Esophagus muscularis mucosa (tissue), 4 donors: ENCODE data around the gene PLP1. TPM values are rescaled to one million over a fixed set of nuclear protein-coding genes. Genes with fewer than 3 reads are reported as not detected.

Experiments
- DNase-seq: peaks from one replicate; pipeline ENCODE4 v3.0.0-alpha.2; 2017; ENCODE audit errors: extremely low spot score
- H3K27ac ChIP-seq, 4 donors: fragments of 200-600 bp; sonication (generic); replicated peaks in 1 of 4; 1 replicate in 3 of 4; 2 replicates in 1 of 4; pipeline ENCODE4 v1.5.1; 2016 to 2019; ENCODE audit warnings: mild to moderate bottlenecking in 1 of 4
- H3K27me3 ChIP-seq, 4 donors: fragments of 200-600 bp; sonication (generic); one replicate each; pipeline versions ENCODE4 v1.5.1 to v1.6.0; 2016 to 2019
- H3K36me3 ChIP-seq, 4 donors: fragments of 200-600 bp; sonication (generic); one replicate each; pipeline ENCODE4 v1.5.1; 2016 to 2019
- H3K4me1 ChIP-seq, 4 donors: fragments of 200-600 bp; sonication (generic); one replicate each; pipeline ENCODE4 v1.5.1; 2016 to 2019
- H3K4me3 ChIP-seq, 4 donors: fragments of 200-600 bp; sonication (generic); 1 replicate in 2 of 4; 2 replicates in 2 of 4; pipeline ENCODE4 v1.5.1; 2016 to 2019; ENCODE audit warnings: mild to moderate bottlenecking in 4 of 4, moderate library complexity in 1 of 4
- H3K9me3 ChIP-seq, 4 donors: fragments of 200-600 bp; sonication (generic); 1 replicate in 3 of 4; 2 replicates in 1 of 4; pipeline ENCODE4 v1.5.1; 2016 to 2019
- EP300 ChIP-seq: sonication (generic); formaldehyde crosslinking; IDR thresholded peaks from one replicate; pipeline ENCODE4 v1.6.1; 2017; ENCODE audit warnings: antibody characterized with exemption
- POLR2A ChIP-seq: fragments of 450-650 bp; IDR thresholded peaks from one replicate; pipeline ENCODE4 v1.6.1; 2017; ENCODE audit warnings: antibody characterized with exemption, moderate library complexity, mild to moderate bottlenecking, low read depth
- POLR2AphosphoS5 ChIP-seq, 2 donors: sonication (generic); formaldehyde crosslinking; IDR thresholded peaks; one replicate each; pipeline ENCODE4 v1.6.1; 2017; ENCODE audit warnings: antibody characterized with exemption in 2 of 2
- WGBS: methylation state at CpG from one replicate; pipeline ENCODE4 v1.1.5; 2018; 5-methylcytosine and 5-hydroxymethylcytosine counted together
- intact Hi-C: fragments of 100-400 bp; cut with DNase I; formaldehyde crosslinking; loops from one replicate; pipeline ENCODE4 v1.15.1; 2023
- total RNA-seq, 4 donors: library from RNA; depleted of rRNA; stranded (reverse); fragments of >200 nt; gene quantifications; one replicate each; pipeline versions ENCODE4 v1.1.0 to v1.2.1, GENCODE V29; 2016
- TF ChIP-seq, protein P1 (sequence below), 3 experiments: fragments of 200-600 bp in 2 of 3; fragments of 450-650 bp in 1 of 3; sonication (generic) in 2 of 3; IDR thresholded peaks; one replicate each; pipeline ENCODE4 v1.5.1; 2017 to 2019; ENCODE audit warnings: antibody characterized with exemption in 3 of 3, mild to moderate bottlenecking in 2 of 3, moderate library complexity in 1 of 3

The PLP1 gene
- total RNA-seq, 4 donors from 2014 or later = 27.5 to 52.3 (median 37.8) TPM

DNA sequence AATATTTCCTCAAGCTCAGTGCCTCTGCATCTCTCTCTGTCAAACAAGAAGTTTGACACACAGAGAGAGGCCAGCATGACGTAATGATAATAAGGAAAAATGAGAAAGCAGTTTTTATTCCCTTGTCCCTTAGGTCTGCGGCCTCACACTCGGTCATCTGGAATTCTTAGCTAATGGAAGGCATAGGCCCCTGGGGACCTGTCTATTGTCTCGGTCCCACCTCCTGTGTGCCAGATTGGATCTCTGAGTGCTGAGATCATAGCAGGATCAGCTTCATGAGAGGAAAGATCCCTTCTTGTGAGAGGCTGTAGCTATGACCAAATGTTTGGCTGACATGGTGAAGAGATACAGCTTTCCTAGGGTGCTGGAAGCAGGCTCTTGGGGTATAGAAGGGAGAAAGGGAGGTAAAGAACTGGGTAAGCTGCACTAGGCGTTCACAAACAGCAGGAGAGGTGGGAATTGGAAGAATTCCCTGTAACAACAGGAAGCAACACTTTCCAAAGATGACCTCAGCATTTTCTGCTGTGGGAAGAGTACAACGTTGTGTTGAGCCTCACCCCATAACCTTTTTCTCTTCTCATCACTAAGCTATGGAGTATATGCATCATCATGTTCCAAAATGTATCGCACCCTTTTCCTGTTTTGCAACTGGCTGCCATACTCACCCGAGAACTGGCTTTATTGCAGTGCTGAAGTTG lies 45.7 kb upstream of the PLP1 start:
- Histone ChIP-seq H3K27ac (no peak overlapping the region), H3K36me3 (no peaks in the 10 kb centered on the region), H3K27me3 (no peaks in the 10 kb centered on the region), H3K9me3 (no peaks in the 10 kb centered on the region), H3K4me1 (peaks cover 0 to 4% (median 0%) of the 10 kb centered on the region in 4 donors), H3K4me3 (no peak overlapping the region)
- WGBS = 48% methylated on average over 8 of the region's 8 CpGs
- DNase-seq = no peak
- intact Hi-C loops = no loop called here
- TF ChIP-seq POLR2AphosphoS5 (IDR thresholded peaks at IDR 0.05) (no peak), EP300 (no peak), POLR2A (no peak)
- TF ChIP-seq, protein P1, sequence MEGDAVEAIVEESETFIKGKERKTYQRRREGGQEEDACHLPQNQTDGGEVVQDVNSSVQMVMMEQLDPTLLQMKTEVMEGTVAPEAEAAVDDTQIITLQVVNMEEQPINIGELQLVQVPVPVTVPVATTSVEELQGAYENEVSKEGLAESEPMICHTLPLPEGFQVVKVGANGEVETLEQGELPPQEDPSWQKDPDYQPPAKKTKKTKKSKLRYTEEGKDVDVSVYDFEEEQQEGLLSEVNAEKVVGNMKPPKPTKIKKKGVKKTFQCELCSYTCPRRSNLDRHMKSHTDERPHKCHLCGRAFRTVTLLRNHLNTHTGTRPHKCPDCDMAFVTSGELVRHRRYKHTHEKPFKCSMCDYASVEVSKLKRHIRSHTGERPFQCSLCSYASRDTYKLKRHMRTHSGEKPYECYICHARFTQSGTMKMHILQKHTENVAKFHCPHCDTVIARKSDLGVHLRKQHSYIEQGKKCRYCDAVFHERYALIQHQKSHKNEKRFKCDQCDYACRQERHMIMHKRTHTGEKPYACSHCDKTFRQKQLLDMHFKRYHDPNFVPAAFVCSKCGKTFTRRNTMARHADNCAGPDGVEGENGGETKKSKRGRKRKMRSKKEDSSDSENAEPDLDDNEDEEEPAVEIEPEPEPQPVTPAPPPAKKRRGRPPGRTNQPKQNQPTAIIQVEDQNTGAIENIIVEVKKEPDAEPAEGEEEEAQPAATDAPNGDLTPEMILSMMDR (IDR thresholded peaks at IDR 0.05) = no peak

DNA sequence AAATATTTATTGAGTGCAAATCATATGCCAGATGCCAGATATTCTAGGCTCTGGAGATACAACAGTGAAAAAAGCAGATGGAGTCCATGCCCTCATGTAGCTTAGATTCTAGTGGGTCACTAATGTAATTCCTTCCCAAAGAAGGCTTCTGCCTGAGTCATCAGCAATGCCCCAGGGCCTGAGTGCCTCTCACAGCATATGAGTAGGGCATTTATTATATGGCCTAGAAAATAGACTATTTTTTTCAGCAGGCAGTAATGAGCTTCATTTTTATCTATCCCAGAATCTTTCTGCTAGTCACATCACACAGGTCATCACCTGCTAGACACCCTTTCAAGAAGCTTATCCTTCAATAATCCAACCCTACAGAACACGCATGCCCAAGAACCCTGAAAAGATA lies 43.6 kb upstream of the PLP1 start:
- Histone ChIP-seq H3K27me3 (peaks cover 0 to 5% (median 0%) of the 10 kb centered on the region in 4 donors), H3K27ac (no peak overlapping the region), H3K4me1 (peaks cover 0 to 4% (median 0%) of the 10 kb centered on the region in 4 donors), H3K9me3 (no peaks in the 10 kb centered on the region), H3K4me3 (no peak overlapping the region), H3K36me3 (no peaks in the 10 kb centered on the region)
- no peak for TF ChIP-seq POLR2AphosphoS5 (IDR thresholded peaks at IDR 0.05)
- TF ChIP-seq POLR2A = no peak
- no peak for TF ChIP-seq EP300
- TF ChIP-seq, protein P1 (IDR thresholded peaks at IDR 0.05) = no peak
- no peak for DNase-seq
- intact Hi-C loops = no loop called here
- WGBS = 81% methylated on average over 1 of the region's 1 CpG

DNA sequence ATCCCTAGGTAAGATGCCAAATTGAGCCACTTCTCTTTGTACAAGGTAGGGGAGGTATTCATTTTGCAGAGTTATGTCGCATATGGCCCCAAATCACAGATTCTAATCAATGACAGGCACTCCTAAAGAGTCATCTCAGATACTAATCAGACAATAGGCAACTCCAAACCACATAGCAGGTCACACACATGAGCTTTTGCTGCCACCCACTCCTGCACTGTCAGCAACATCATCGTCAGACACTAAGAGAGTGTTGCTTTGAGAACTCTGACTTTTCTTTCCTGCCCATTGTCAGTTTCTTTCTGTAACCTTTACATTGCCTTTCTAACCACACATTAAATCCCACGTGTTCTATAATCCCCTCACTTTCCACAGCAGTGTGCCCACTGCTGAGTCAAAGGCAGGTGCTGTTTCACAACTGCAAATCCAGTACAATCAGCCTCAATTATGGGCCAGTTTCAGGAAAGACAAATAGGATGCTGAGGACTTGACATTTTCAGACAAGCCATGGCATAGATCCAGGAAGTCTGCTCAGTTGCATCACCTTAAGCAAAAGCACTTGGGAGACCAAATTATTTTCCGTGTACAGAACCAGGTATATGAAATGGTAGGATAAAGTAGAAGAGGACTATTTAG lies 42.4 kb upstream of the PLP1 start:
- Histone ChIP-seq H3K4me3 (no peak overlapping the region), H3K27me3 (peaks cover 0 to 9% (median 0%) of the 10 kb centered on the region in 4 donors), H3K36me3 (no peaks in the 10 kb centered on the region), H3K9me3 (no peaks in the 10 kb centered on the region), H3K27ac (no peak overlapping the region), H3K4me1 (peaks cover 0 to 4% (median 0%) of the 10 kb centered on the region in 4 donors)
- 70% methylated on average over 4 of the region's 4 CpGs for WGBS
- DNase-seq = no peak
- TF ChIP-seq EP300 (no peak), POLR2A (no peak), POLR2AphosphoS5 (IDR thresholded peaks at IDR 0.05) (no peak)
- TF ChIP-seq, protein P1 (IDR thresholded peaks at IDR 0.05) = no peak
- intact Hi-C loops = no loop called here

DNA sequence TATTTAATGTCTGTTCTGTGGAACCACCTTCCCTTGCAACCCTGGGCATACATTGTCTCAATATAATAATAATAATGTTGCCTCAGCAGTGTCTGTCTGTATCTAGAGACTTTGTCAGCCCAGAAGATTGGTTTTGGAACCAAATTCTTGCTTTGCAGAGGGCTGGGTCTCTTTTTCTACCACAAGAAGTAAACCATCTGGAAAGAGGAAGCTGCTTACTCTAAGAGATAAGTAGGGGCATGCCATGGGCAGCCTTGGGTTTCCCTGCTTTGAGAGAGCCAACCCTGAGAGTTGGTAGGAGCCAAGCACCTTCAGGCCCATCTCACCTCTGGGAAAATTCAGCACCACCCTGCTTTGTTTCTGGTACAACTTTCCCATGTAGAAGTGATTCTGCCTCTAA lies 38.9 kb upstream of the PLP1 start:
- DNase-seq = no peak
- intact Hi-C loops = no loop called here
- Histone ChIP-seq H3K27ac (no peak overlapping the region), H3K9me3 (no peaks in the 10 kb centered on the region), H3K27me3 (peaks cover 0 to 11% (median 0%) of the 10 kb centered on the region in 4 donors), H3K36me3 (no peaks in the 10 kb centered on the region), H3K4me1 (no peaks in the 10 kb centered on the region), H3K4me3 (no peak overlapping the region)
- TF ChIP-seq POLR2A = no peak
- TF ChIP-seq, protein P1 (IDR thresholded peaks at IDR 0.05) = no peak
- no peak for TF ChIP-seq POLR2AphosphoS5 (IDR thresholded peaks at IDR 0.05)
- TF ChIP-seq EP300 = no peak
